Lower leg skin (tissue), 3 donors: ENCODE measurements around the gene SYT2.

ENCODE experiments used
- CTCF ChIP-seq, 3 donors: fragments of 450-650 bp; IDR thresholded peaks; one replicate each; pipeline ENCODE4 v1.5.1; 2016; ENCODE audit warnings: antibody characterized with exemption in 3 of 3, mild to moderate bottlenecking in 3 of 3, moderate library complexity in 2 of 3
- POLR2A ChIP-seq, 2 donors: fragments of 450-650 bp; IDR thresholded peaks; one replicate each; pipeline ENCODE4 v1.6.1; 2016 to 2017; ENCODE audit warnings: antibody characterized with exemption in 2 of 2, mild to moderate bottlenecking in 1 of 2, moderate library complexity in 1 of 2

- TF ChIP-seq CTCF (IDR thresholded peaks at IDR 0.05) (no peak), POLR2A (IDR thresholded peaks at IDR 0.05) (no peak)
Observed at GRCh38 chr1:202673531-202673930, 36.7 kb downstream of the SYT2 start.
